SK-N-SH (cell line): ENCODE measurements around the gene ETS1.
A peak's percentile ranks its signal among the peaks of the same experiment; 100 is the strongest.

Experiments used
- CTCF ChIP-seq: fragments of 200-600 bp; sonication (generic); IDR thresholded peaks from 2 replicates; pipeline ENCODE4 v1.6.1; 2017; ENCODE audit warnings: antibody characterized with exemption, mild to moderate bottlenecking, moderate library complexity
- FOSL2 ChIP-seq: IDR thresholded peaks from 2 replicates; pipeline ENCODE4 v1.4.0; 2012; ENCODE audit warnings: low read depth, mild to moderate bottlenecking, moderate library complexity, borderline replicate concordance
- POLR2AphosphoS5 ChIP-seq: IDR thresholded peaks from 2 replicates; pipeline ENCODE4 v1.6.1; 2012; ENCODE audit warnings: low read depth, low read length
- RXRA ChIP-seq: IDR thresholded peaks from 2 replicates; pipeline ENCODE4 v1.4.0; 2012; ENCODE audit warnings: low read depth, mild to moderate bottlenecking, borderline replicate concordance
- USF2 ChIP-seq: fragments of 150-350 bp; IDR thresholded peaks from 2 replicates; pipeline ENCODE4 v1.6.1; 2017; ENCODE audit warnings: antibody characterized with exemption, low read length, low read depth, borderline replicate concordance

- TF ChIP-seq RXRA, result no peak
- no peak for TF ChIP-seq POLR2AphosphoS5
- no peak for TF ChIP-seq FOSL2
- TF ChIP-seq USF2, result no peak
- TF ChIP-seq CTCF, result peak; percentile 97
These were observed 43.2 kb upstream of the ETS1 start for GRCh38 chr11:128630367-128631230.
